ENCODE data around the gene PRAF2. TPM values are rescaled to one million over a fixed set of nuclear protein-coding genes. Genes with fewer than 3 reads are reported as not detected.

The PRAF2 gene
- total RNA-seq, 1 experiment from 2014 or later, result 1.9 TPM

GRCh38 chrX:49029876-49030275 is 43.9 kb downstream of the PRAF2 start:
- Histone ChIP-seq H3K27me3 (no peaks in the 10 kb centered on the region), H3K36me3 (peaks cover 15% of the 10 kb centered on the region)
- DNase-seq, result no peak

More at GRCh38 chrX:49029876-49030275, 43.9 kb downstream of the PRAF2 start:
- H3K9me3 ChIP-seq, result no peaks in the 10 kb centered on the region
- no peak overlapping the region for H3K4me3 ChIP-seq

Other genes with a start within 250 kb of the PRAF2 start
- not detected in 2 replicates for gene ERAS, start 247.5 kb downstream of the PRAF2 start, total RNA-seq (2014; rRNA removed; shearing (Covaris generic); ENCODE audit: low replicate concordance)
- gene PCSK1N, start 238.4 kb downstream of the PRAF2 start, total RNA-seq (2014; rRNA removed; shearing (Covaris generic); ENCODE audit: low replicate concordance), result 0.72 and 6.1 TPM in 2 replicates
- 74.1 and 76.5 TPM in 2 replicates for gene TIMM17B, start 176.2 kb downstream of the PRAF2 start, total RNA-seq (2014; rRNA removed; shearing (Covaris generic); ENCODE audit: low replicate concordance)
- gene PQBP1, start 176.1 kb downstream of the PRAF2 start, total RNA-seq (2014; rRNA removed; shearing (Covaris generic); ENCODE audit: low replicate concordance), result 117 and 168 TPM in 2 replicates
- 16.6 and 25.9 TPM in 2 replicates for gene SLC35A2, start 162.4 kb downstream of the PRAF2 start, total RNA-seq (2014; rRNA removed; shearing (Covaris generic); ENCODE audit: low replicate concordance)
- gene PIM2, start 155.0 kb downstream of the PRAF2 start, total RNA-seq (2014; rRNA removed; shearing (Covaris generic); ENCODE audit: low replicate concordance), result 1.6 and 1.9 TPM in 2 replicates
- gene OTUD5, start 116.4 kb downstream of the PRAF2 start, total RNA-seq (2014; rRNA removed; shearing (Covaris generic); ENCODE audit: low replicate concordance), result 21.9 and 27.4 TPM in 2 replicates
- gene KCND1, start 102.2 kb downstream of the PRAF2 start, total RNA-seq (2014; rRNA removed; shearing (Covaris generic); ENCODE audit: low replicate concordance), result 0.23 TPM in 1 of 2 replicates, not detected in the other
- 15.7 and 20.3 TPM in 2 replicates for gene GRIPAP1, start 71.7 kb downstream of the PRAF2 start, total RNA-seq (2014; rRNA removed; shearing (Covaris generic); ENCODE audit: low replicate concordance)
- gene TFE3, start 30.6 kb downstream of the PRAF2 start, total RNA-seq (2014; rRNA removed; shearing (Covaris generic); ENCODE audit: low replicate concordance), result 41.4 and 49.3 TPM in 2 replicates
- gene CCDC120, start 15.0 kb downstream of the PRAF2 start, total RNA-seq (2014; rRNA removed; shearing (Covaris generic); ENCODE audit: low replicate concordance), result 0.30 and 0.59 TPM in 2 replicates
- 35.9 and 43.1 TPM in 2 replicates for gene WDR45, start 5.9 kb upstream of the PRAF2 start, total RNA-seq (2014; rRNA removed; shearing (Covaris generic); ENCODE audit: low replicate concordance)
- 30.1 and 38.4 TPM in 2 replicates for gene GPKOW, start 49.7 kb upstream of the PRAF2 start, total RNA-seq (2014; rRNA removed; shearing (Covaris generic); ENCODE audit: low replicate concordance)
- gene MAGIX, start 88.8 kb upstream of the PRAF2 start, total RNA-seq (2014; rRNA removed; shearing (Covaris generic); ENCODE audit: low replicate concordance), result 1.1 and 3.2 TPM in 2 replicates
- gene PLP2, start 97.9 kb upstream of the PRAF2 start, total RNA-seq (2014; rRNA removed; shearing (Covaris generic); ENCODE audit: low replicate concordance), result 114 and 139 TPM in 2 replicates
- gene PRICKLE3, start 112.4 kb upstream of the PRAF2 start, total RNA-seq (2014; rRNA removed; shearing (Covaris generic); ENCODE audit: low replicate concordance), result 1.2 and 8.3 TPM in 2 replicates
- 0.17 and 0.63 TPM in 2 replicates for gene SYP, start 126.2 kb upstream of the PRAF2 start, total RNA-seq (2014; rRNA removed; shearing (Covaris generic); ENCODE audit: low replicate concordance)
- not detected in 2 replicates for gene CACNA1F, start 159.3 kb upstream of the PRAF2 start, total RNA-seq (2014; rRNA removed; shearing (Covaris generic); ENCODE audit: low replicate concordance)
- gene CCDC22, start 161.5 kb upstream of the PRAF2 start, total RNA-seq (2014; rRNA removed; shearing (Covaris generic); ENCODE audit: low replicate concordance), result 21.2 and 35.2 TPM in 2 replicates
- not detected in 2 replicates for gene FOXP3, start 190.7 kb upstream of the PRAF2 start, total RNA-seq (2014; rRNA removed; shearing (Covaris generic); ENCODE audit: low replicate concordance)
- 3.2 and 7.6 TPM in 2 replicates for gene PPP1R3F, start 195.8 kb upstream of the PRAF2 start, total RNA-seq (2014; rRNA removed; shearing (Covaris generic); ENCODE audit: low replicate concordance)
- not detected in 2 replicates for gene GAGE10, start 229.6 kb upstream of the PRAF2 start, total RNA-seq (2014; rRNA removed; shearing (Covaris generic); ENCODE audit: low replicate concordance)
- gene GAGE12J, start 248.0 kb upstream of the PRAF2 start, total RNA-seq (2014; rRNA removed; shearing (Covaris generic); ENCODE audit: low replicate concordance), result not detected in 2 replicates